Measurements from ENCODE around the gene CLNS1A.
"Not testable (repeated sequence)": the region's sequence is repeated elsewhere in the genome, so short reads cannot be mapped to it uniquely, and the experiment has no call there.

CLNS1A gene

DNA sequence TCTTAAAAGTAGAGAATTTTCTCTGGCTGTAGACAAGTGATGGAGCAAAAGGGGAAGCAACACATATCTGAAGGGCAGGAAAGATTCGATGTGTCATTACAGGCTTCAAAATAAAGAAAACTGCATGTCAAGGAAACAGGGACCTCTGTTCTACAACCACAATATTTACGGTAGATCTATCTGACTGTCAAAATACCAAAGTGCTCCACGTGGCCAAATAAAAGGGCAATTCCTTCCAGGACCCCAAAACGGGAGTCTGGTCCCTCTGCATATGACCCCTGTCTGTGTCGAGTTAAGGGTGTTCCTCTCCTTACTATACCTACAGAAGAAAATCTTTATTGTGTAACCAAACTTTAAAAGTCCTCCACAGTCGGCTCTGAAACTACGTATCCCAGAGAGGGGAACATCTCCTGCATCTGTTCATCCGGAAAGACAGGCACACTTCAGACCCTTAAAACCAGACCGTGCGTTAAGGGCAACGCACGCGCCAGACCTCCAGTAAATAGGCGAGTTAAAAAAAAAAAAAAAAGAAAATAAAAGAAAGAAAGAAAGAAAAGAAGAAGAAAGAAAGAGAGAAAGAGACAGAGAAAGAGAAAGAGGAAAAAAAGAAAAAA lies 756 bp downstream of the CLNS1A start:
- Histone ChIP-seq H3K27ac (peak overlapping the region; percentile 97), H3K36me3 (ENCODE audit: insufficient read depth, low read length) (peaks cover 29% of the 10 kb centered on the region), H3K9me3 (ENCODE audit: low read depth, low read length) (no peaks in the 10 kb centered on the region), H3K9ac (ENCODE audit: insufficient read length) (peak overlapping the region; percentile 98), H3K4me3 (peak overlapping the region; percentile 100)
- DNase-seq (ENCODE audit: low read depth, low spot score) = no peak
- TF ChIP-seq POLR2AphosphoS5 (IDR thresholded peaks at IDR 0.05; ENCODE audit: borderline replicate concordance, low read depth, low read length) (no peak), EZH2 (IDR thresholded peaks at IDR 0.05) (no peak), FOXP2 (optimal IDR thresholded peaks at IDR 0.05; ENCODE audit: control extremely low read depth, extremely low read length, insufficient read depth) (no peak)

DNA sequence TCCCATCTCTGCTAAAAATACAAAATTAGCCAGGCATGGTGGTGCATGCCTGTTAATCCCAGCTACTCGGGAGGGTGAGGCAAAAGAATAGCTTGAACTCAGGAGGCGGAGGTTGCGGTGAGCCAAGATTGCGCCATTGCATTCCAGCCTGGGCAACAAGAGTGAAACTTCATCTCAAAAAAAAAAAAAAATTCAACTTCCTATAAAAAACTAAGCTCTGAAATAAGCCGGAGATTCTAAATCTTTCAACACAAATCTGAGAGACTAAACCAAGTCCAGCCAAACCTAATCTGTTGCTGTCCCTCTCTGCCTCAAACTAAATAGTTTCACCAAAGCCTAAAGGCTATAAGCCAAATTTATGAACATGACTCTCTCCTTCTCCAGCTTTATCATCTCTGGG lies 3.7 kb downstream of the CLNS1A start:
- not testable (repeated sequence) for H3K9me3 ChIP-seq (ENCODE audit: low read depth, low read length); H3K27ac ChIP-seq; H3K9ac ChIP-seq (ENCODE audit: insufficient read length); DNase-seq (ENCODE audit: low read depth, low spot score); H3K4me3 ChIP-seq
- H3K36me3 ChIP-seq (ENCODE audit: insufficient read depth, low read length) = peaks cover 37% of the 10 kb centered on the region

DNA sequence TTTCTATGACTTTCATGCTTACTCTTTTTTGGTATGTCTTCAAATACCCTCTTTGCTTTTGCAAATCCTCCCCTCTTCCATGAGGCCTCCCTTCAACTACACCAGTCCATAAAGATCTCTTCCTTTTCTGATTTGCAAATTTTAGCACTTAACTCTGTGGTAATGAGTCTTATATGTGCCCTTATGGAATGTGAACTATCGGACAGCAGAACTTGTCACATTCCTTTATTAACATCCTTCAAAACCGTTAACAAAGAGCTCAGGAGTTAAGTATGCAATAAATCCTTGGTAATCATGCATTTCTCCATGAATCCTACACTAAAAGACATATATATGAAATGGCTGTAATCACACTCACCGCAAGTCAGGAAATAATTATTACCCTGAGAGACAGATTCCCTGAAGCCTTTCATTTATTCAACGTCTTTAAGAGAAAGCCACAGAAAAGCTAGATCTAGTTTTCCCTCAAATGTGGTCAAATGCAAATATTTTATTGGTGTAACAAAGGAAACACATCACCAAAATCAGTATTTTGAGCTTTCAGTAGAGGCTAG lies 7.4 kb downstream of the CLNS1A start:
- Histone ChIP-seq H3K27ac (peak overlapping the region; percentile 84), H3K9me3 (ENCODE audit: low read depth, low read length) (no peaks in the 10 kb centered on the region), H3K4me3 (peak overlapping the region; percentile 40), H3K36me3 (ENCODE audit: insufficient read depth, low read length) (peaks cover 51% of the 10 kb centered on the region), H3K9ac (ENCODE audit: insufficient read length) (no peak overlapping the region)
- DNase-seq (ENCODE audit: low read depth, low spot score) = peak; percentile 84
- peak; percentile 11; the same call in 1 of the 2 replicates for TF ChIP-seq POLR2AphosphoS5 (IDR thresholded peaks at IDR 0.05; ENCODE audit: borderline replicate concordance, low read depth, low read length)
- no peak for TF ChIP-seq EZH2 (IDR thresholded peaks at IDR 0.05)
- peak; percentile 27 for TF ChIP-seq FOXP2 (optimal IDR thresholded peaks at IDR 0.05; ENCODE audit: control extremely low read depth, extremely low read length, insufficient read depth)

DNA sequence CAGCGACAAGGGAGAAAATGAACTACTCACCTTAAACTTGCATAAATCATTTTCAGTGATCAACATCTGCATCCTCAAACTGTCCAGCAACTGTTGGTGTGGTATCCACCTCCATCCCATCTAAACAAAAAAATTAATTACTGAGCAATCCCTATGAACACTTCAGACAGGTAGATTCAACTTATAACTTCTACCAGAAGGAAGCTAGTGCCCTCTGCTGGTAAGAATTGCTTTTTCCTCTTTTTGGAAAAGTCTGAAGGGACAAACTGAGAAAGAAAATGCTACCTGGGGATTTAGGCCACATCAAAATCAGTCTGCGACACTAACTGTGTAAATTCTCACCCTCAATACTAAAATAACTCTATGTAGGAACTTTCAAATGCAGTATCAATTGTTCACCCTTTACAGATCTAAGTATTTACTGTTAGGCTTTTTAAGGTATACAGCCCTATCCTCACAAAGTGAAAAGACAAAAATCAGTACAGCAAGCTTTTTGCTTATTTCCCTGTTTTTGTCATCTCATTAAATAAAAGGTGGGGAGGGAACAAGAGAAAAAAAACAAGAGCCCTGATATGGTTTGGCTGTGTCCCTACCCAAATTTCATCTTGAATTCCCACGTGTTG lies 17.9 kb downstream of the CLNS1A start:
- no peak for DNase-seq (ENCODE audit: low read depth, low spot score)
- Histone ChIP-seq H3K9ac (ENCODE audit: insufficient read length) (no peak overlapping the region), H3K27ac (no peak overlapping the region), H3K9me3 (ENCODE audit: low read depth, low read length) (no peaks in the 10 kb centered on the region), H3K36me3 (ENCODE audit: insufficient read depth, low read length) (peaks cover 80% of the 10 kb centered on the region), H3K4me3 (no peak overlapping the region)
- TF ChIP-seq FOXP2 (optimal IDR thresholded peaks at IDR 0.05; ENCODE audit: control extremely low read depth, extremely low read length, insufficient read depth) = no peak
- no peak for TF ChIP-seq POLR2AphosphoS5 (IDR thresholded peaks at IDR 0.05; ENCODE audit: borderline replicate concordance, low read depth, low read length)
- TF ChIP-seq EZH2 (IDR thresholded peaks at IDR 0.05) = no peak

DNA sequence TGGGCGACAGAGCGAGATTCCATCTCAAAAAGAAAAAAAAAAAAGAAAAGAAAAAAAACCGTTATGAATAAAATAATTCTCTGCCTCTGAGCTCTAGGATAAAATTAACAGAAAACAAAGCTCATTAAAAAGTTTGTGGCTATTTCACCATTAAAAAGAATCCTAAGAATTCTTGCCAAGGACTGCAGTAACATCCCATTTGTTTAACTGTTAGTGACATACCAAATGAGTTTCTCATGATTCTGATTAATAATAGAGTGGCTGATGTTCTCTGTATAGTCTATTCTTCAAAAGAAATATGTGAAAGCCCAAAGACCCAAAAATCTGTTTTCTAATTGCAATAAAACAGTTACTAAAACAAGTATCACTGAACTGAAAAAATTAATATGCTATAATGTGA lies 19.7 kb downstream of the CLNS1A start:
- DNase-seq (ENCODE audit: low read depth, low spot score) = no peak
- TF ChIP-seq FOXP2 (optimal IDR thresholded peaks at IDR 0.05; ENCODE audit: control extremely low read depth, extremely low read length, insufficient read depth) (no peak), POLR2AphosphoS5 (IDR thresholded peaks at IDR 0.05; ENCODE audit: borderline replicate concordance, low read depth, low read length) (no peak), EZH2 (IDR thresholded peaks at IDR 0.05) (no peak)
- Histone ChIP-seq H3K4me3 (no peak overlapping the region), H3K27ac (no peak overlapping the region), H3K9me3 (ENCODE audit: low read depth, low read length) (no peaks in the 10 kb centered on the region), H3K36me3 (ENCODE audit: insufficient read depth, low read length) (peaks cover 80% of the 10 kb centered on the region), H3K9ac (ENCODE audit: insufficient read length) (no peak overlapping the region)

DNA sequence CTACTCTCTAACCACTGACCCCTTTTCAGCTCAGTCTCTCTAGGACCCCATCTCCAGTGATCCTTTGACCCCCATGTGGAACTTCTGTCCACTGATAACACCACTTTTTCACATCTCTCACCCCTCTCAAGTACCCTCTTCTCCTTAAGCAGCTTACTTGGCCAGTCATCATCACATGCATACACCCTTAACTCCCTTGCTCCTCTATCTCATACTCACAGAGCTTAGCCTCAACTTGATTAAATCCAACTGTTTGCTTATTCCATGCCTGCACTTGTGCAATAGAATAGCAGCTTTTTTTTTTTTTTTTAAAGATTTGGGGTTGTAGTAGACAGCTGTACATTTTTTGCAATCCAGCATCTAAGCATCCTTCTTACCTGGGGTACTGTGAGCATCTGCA lies 25.7 kb downstream of the CLNS1A start:
- Histone ChIP-seq H3K9ac (ENCODE audit: insufficient read length) (no peak overlapping the region), H3K9me3 (ENCODE audit: low read depth, low read length) (no peaks in the 10 kb centered on the region), H3K27ac (no peak overlapping the region), H3K36me3 (ENCODE audit: insufficient read depth, low read length) (peaks cover 76% of the 10 kb centered on the region), H3K4me3 (no peak overlapping the region)
- TF ChIP-seq FOXP2 (optimal IDR thresholded peaks at IDR 0.05; ENCODE audit: control extremely low read depth, extremely low read length, insufficient read depth) (no peak), EZH2 (IDR thresholded peaks at IDR 0.05) (no peak), POLR2AphosphoS5 (IDR thresholded peaks at IDR 0.05; ENCODE audit: borderline replicate concordance, low read depth, low read length) (no peak)
- no peak for DNase-seq (ENCODE audit: low read depth, low spot score)

DNA sequence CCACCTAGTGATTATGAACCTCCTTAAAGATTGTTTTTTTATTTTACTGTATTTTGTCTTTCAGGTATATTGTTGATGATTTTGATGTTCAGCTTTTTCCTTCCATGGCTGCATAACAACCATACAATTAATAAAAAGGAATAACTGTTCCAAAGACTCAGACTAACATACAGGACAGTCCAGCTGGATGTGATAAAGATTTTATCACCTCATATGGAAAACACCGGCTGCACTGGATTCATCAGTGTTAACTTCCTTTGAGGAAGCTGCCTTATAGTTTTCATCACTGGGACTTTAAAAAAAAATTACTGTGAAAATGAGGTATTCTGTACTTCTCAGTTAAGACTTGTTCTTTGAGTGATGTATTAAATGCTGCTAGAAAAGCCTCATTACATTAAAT lies 28.4 kb downstream of the CLNS1A start:
- TF ChIP-seq POLR2AphosphoS5 (IDR thresholded peaks at IDR 0.05; ENCODE audit: borderline replicate concordance, low read depth, low read length) = no peak
- no peak for TF ChIP-seq FOXP2 (optimal IDR thresholded peaks at IDR 0.05; ENCODE audit: control extremely low read depth, extremely low read length, insufficient read depth)
- TF ChIP-seq EZH2 (IDR thresholded peaks at IDR 0.05) = no peak
- Histone ChIP-seq H3K9me3 (ENCODE audit: low read depth, low read length) (no peaks in the 10 kb centered on the region), H3K36me3 (ENCODE audit: insufficient read depth, low read length) (peaks cover 52% of the 10 kb centered on the region), H3K27ac (no peak overlapping the region), H3K9ac (ENCODE audit: insufficient read length) (no peak overlapping the region), H3K4me3 (no peak overlapping the region)
- no peak for DNase-seq (ENCODE audit: low read depth, low spot score)

DNA sequence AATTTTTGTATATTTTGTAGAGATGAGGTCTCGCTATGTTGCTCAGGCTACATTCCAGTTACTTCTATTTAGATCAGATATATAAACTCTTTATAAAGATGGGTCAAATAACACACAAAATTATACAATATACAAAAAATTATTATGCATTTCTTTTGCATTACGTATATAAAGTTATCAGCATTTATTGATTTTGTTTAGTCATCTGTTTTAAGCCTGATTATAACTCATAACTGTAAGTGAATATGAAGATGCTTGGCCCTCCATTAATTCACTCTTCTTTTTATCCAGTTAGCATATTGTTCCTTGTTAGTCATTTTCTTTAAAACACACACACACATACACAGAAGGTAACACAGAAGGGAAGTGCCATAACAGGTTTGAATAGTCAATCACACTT lies 33.3 kb downstream of the CLNS1A start:
- no peak for DNase-seq (ENCODE audit: low read depth, low spot score)
- peaks cover 20% of the 10 kb centered on the region for H3K36me3 ChIP-seq (ENCODE audit: insufficient read depth, low read length)
- TF ChIP-seq POLR2AphosphoS5 (IDR thresholded peaks at IDR 0.05; ENCODE audit: borderline replicate concordance, low read depth, low read length) (no peak), EZH2 (IDR thresholded peaks at IDR 0.05) (no peak), FOXP2 (optimal IDR thresholded peaks at IDR 0.05; ENCODE audit: control extremely low read depth, extremely low read length, insufficient read depth) (no peak)
- no peaks in the 10 kb centered on the region for H3K9me3 ChIP-seq (ENCODE audit: low read depth, low read length)
- H3K4me3 ChIP-seq = no peak overlapping the region
- no peak overlapping the region for H3K9ac ChIP-seq (ENCODE audit: insufficient read length)
- H3K27ac ChIP-seq = no peak overlapping the region

Measured in SK-N-MC (cell line).